A204.1 (cell line): ENCODE results near the gene IRF2.
A peak's percentile ranks its signal among the peaks of the same experiment; 100 is the strongest.

Experiments
- FAIRE-seq: peaks from 2 replicates; lab custom pipeline; 2012; peaks lifted over from hg19 to GRCh38; lab: Jason Lieb, UNC

Gene IRF2

DNA sequence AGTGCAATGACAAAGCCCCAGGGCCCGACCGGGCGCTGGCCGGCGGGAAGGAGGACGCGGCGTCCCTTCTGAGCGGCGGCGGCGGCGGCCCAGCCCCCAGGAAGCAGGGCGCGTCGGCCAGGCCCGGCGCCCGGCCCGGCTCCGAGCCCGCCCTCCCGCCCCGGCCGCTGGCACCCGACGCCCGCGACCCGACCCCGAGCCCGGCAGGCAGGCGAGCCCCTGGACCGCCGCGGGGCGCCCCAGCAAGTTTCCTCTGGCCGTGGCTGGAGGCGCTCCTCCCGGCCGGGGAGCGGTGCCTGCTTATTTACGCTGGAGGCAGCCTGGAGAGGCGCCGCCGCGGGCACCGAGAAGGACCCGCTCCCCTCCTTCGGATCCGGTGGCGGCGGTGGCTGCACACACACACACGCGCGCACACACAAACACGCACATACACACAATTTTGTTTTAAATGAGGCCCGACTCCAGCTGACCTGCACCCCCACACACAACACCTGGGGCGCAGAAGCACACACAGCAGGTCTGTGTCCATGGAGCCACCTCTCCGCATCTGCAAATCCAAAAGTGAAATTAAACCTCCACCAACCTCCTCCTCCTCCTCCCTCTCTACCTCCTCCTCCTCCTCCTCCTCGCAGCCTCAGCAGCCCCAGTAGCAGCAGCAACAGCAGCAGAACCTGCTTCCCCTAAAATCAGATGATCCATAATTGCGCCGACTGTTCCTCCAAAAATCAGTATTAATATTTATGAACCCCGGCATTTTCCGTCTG lies 669 bp downstream of the IRF2 start:
- FAIRE-seq: no peak

GRCh38 chr4:184472614-184473498 lies 1.5 kb downstream of the IRF2 start:
- no peak for FAIRE-seq

DNA sequence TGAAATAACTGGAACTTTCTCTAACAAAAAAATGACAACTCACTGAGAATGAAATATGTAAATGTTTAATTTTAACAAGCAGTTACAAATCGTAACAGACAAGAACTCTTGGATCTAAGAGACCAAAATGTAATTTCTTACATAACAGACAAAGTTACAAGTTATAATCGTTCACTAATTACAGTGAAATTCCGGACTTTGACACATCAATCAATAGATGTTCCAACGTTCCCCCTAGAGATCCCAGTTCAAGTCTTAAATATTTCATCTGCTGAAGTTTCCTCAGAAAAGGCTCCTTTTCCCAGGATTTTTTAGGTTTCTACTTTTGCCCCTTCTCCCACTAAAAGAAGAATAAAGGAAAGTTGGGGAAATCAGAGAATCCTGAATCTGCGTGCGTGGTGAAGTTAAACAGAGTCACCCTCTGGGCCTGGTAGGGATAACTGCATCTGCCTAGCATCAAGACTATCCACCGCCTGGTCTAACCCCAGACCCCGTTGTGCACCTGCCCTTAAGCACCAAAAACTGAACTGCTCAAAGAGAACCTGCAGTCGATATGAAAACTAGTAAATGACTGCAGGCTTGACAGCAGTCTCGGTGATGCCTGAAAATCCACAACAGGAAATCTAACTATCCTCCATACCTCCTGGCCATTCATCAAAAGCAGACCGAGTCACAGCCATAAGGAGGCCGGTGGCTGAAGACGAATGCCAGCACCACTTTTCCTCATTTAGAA lies 2.3 kb downstream of the IRF2 start:
- FAIRE-seq: no peak

DNA sequence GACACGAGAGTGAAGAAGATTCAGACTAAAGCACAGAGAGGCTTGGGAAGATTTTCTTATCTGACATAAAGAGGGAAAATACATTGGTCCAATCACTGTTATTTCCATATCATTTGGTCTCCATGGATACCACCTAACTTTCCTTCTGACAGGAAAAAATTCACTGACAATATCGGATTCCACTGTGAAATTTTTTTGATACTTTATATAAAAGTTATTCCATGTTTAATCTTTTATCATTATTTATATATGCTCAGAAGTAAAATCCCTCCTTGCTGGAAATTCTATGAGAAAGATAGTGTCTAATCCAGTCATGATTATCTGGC lies 3.6 kb downstream of the IRF2 start:
- FAIRE-seq: no peak

GRCh38 chr4:184466634-184467033 lies 7.7 kb downstream of the IRF2 start:
- no peak for FAIRE-seq

GRCh38 chr4:184464759-184465454 lies 9.4 kb downstream of the IRF2 start:
- no peak for FAIRE-seq

GRCh38 chr4:184463856-184464255 lies 10.5 kb downstream of the IRF2 start:
- no peak for FAIRE-seq

- no peak for FAIRE-seq
These were observed 11.2 kb downstream of the IRF2 start for GRCh38 chr4:184463158-184463557.

GRCh38 chr4:184462724-184463123 lies 11.6 kb downstream of the IRF2 start:
- no peak for FAIRE-seq

DNA sequence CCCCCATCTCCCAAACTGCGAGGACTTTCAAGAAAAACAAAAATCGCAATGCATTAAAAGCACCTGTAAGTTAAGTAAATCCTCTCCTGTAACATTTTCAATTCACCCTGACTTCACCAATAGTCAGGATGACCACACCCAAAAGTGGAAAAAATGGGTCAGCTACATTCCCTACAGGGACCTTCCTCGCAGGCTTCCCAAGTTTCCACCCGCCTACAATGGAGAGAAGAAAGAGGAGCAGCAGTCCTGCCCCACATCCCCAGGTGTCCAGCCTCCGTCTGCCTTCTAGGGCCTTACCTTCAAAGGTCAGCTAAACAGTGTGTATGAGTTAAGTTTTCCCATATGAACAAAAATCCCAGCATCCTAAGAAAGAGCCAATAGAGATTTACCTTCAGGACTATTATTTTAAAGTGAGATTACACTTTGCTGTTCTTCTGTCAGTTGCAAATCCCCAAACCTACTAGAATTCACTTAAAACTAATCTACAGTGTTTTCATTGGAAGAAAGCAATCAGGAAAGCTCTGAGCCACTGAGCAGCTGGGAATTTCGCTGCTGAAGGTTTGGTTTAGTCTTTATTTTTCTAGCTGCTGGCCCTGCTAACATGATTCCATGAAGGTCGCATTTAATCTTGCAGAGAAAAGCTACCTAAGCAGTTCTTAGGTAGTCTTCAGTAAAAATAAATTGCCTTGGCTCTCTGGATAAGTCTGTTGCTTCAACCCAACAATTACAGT lies 12.5 kb downstream of the IRF2 start:
- FAIRE-seq: no peak

DNA sequence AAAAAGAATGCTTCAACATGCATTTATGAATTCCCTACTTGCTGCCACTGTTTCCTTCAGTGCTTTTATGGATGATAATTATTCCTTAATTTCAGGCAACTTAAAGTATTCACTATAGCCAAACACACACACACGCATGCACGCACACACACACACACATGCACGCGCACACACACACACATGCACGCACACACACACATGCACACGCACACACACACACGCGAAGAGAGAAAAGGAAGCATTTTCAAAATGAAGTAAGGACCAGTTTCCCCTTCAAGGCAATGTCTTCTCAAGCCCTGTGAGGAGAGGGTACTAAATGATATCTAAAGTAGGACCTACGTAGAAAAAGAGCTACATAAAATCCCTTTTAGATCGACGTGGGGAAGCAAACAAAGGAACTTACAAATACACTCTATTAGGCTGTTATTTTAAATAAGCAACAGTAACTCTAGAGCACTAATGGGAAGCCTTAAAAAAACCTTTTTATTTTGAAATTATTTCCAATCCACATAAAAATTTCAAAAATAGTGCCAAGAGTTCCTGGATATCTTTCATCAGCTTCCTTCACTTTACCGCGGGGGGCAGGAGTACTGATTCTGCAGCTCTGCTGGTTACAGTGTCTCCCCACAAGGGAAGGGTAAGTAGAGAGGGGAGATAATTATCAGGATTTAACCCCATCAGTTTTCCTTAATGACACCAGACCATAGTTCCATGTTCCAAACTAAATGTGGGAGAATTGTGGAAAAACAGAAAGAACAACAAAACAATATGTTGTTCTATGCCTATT lies 13.7 kb downstream of the IRF2 start:
- FAIRE-seq: no peak

DNA sequence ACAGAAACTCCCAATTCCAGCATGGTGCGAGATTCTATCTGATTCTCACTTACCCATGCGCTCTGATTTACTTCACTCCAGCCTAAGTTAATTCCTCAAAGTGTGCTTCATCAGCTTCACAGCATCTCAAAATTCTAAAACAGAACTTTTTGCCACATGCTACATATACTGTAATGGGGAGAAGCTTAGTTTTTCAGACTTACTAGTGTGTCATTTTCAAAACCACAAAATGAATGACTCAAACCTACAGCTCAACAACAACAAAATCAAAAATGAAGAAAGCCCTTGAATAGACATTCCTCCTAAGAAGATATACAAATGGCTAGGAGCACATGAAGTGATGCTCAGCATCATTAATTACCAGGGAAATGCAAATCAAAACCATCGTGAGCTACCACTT lies 14.9 kb downstream of the IRF2 start:
- no peak for FAIRE-seq

DNA sequence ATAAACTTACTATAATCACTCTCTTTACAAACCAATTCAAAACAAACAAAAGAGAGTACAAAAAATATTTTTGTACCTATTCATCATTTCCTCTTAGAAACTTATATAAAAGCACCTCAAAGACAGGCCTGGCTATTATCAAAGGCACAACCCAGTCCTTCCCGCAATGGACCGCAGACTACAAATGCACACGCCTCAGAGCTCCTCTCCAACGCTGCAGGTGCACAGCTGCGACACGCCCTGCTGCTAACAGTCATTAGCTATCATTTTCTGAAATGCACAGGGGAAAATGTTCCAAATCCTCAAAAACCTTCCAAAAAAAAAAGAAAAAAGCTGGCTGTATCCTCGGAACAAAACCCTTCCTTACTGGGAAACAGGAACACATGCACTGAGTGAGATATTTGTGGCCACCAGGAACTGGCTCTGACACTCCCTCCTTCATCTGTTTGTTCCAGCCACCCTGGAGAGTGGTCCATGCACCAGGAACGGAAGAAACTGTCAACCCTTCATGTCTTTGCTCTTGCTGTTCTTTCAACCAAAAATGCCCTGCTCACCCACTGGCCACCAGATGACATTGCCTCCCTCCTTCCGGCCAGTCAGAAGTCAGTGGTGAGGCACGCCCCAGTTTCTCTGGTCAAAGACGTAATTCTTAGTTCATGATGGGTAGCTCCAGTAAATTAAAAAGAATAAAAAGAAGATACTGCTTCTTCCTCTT lies 16.7 kb downstream of the IRF2 start:
- FAIRE-seq: no peak

DNA sequence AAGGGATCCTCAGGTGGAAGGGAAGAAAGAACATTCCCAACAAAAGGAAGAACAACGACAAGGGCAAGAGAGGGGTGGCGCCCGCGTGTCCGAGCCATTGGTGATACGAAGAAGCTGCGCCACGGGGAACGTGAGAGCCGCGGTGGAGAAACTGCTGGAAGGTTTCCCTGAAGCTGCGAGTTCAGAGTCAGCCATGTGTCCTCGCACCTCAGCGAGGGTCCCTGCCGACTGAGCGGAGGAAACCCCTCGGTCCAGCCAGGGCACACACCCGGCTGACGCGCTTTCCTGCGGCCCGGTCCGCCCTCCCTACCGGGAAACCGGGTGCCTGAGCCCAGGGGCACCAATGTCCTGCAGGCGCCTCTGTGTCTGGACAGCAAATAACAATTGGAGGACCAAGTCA lies 18.0 kb downstream of the IRF2 start:
- FAIRE-seq: no peak

GRCh38 chr4:184455299-184455698 lies 19.1 kb downstream of the IRF2 start:
- no peak for FAIRE-seq

DNA sequence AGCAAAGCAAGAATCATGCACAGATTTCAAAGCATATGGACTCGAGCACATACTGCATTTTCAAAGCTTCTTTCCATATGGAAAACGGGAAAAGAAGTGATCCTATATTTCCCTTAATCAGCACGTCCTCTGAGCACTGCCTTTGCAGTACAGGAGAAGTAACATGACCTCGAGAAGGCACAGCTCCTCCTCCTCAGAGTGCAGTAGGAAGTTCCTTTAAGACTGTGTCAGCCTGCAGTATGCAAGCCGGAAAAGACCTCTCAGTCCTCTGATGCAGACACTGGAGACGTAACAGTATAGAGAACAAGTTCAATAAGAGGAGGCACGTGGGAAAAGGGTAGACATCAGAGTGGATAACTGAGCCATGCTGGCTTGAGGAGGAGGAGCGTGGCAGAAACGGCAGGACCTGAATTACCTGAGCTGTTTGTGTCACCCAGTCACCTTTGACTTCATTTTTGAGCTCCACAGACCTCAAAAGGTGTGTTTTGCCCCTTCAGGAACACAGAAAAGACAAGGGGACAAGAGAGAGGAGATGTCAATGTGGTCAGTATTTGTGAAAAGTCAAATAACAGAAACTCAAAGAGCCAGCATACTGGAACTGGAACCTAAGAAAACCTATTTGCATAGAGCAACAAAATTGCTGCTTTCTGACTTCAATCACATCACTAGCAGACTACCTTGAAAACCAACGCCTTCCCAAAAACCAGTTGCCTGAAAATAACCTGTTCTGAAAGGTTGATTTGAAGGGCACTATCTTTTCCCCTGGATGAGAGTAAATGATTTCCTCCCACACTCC lies 20.8 kb downstream of the IRF2 start:
- FAIRE-seq: peak; percentile 27

DNA sequence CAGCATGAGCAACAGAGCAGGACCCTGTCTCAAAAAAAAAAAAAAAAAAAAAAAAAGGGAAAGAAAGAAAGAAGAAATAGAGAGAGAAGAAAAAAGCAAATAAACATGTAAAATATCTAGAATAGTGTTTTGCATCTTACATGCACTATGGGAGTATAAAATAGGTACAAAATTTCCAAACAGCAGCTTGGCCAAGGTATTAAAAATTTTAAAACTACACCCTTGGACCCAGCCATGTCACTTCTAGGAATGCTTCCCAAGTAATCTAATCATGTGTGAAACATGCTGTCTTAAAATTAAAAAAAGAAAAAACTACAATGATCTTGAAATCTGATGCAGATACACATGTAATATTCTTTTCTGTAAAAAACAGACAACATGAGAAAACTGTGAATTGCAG lies 21.6 kb downstream of the IRF2 start:
- no peak for FAIRE-seq

DNA sequence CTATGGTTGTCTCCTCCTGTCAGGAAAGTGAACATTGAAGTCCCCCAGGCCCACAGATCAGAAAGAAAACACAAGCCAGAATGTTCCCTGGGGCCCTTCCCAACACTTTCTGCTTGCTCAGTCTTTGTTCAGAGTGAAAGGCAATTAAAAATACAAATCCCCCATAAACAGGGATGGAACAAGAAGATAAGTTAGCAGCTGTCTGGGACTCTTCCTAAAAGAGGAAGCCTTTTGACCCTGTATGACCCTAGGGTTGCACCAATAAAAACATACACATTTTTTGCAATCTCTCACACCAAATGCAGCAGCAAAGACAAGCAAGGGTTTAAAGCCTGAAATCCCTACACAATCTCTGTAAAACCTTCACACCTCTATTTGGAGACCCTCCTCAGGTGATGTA lies 22.6 kb downstream of the IRF2 start:
- FAIRE-seq: no peak

DNA sequence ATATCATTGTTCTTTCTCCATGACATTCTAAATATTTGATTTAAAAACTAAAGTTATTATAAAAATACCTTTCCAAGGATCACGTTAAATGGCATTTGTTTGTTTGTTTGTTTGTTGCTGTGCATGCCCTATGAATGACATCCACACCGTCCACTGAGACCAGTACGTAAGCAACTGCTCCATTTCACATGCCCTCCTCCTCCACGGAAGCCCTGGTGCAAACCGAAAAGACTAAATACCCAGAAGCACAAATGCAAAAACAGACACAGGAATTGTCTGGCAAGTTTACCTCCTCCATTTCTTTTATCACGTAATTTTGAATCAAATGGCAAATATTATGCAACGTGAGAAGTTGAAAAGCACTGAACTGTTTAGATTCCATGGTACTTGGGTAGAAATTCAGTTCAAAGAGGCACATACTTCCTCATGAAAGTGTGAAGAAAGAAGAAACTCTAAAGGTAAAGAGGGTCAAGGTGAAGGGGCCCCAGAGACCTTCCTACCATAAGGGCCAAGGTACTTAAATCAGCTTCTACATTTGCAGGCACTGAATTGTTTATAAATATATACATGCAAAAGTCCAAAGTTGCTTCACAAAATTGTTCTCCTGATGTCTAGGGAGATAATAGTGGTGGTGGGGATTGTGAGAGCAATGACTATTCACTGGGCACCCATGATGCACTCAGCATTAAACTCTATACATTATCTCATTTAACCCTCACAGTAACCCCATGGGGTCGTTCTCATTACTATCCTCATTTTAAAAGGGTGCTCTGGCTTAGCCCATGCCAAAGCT lies 23.4 kb downstream of the IRF2 start:
- no peak for FAIRE-seq
